ENCODE results near the gene PRRG4.
"Not testable (repeated sequence)": the region's sequence is repeated elsewhere in the genome, so short reads cannot be mapped to it uniquely, and the experiment has no call there.

PRRG4 gene

GRCh38 chr11:32874132-32874531, 44.4 kb downstream of the PRRG4 start:
- H2AFZ ChIP-seq (ENCODE audit: low read depth, low read length): no peak overlapping the region
- no peak overlapping the region for H3K4me3 ChIP-seq (ENCODE audit: low read length)

GRCh38 chr11:32881286-32881685, 51.6 kb downstream of the PRRG4 start:
- no peak overlapping the region for H2AFZ ChIP-seq (ENCODE audit: low read depth, low read length)
- no peaks in the 10 kb centered on the region for H3K9me3 ChIP-seq (ENCODE audit: low read length)
- no peak overlapping the region for H3K4me3 ChIP-seq (ENCODE audit: low read length)
- no peaks in the 10 kb centered on the region for H3K36me3 ChIP-seq (ENCODE audit: insufficient read depth, low read length)
- H3K4me1 ChIP-seq (ENCODE audit: insufficient read depth, low read length): no peaks in the 10 kb centered on the region
- H3K27me3 ChIP-seq (ENCODE audit: insufficient read depth, low read length): peaks cover 3% of the 10 kb centered on the region

More at GRCh38 chr11:32874132-32874531, 44.4 kb downstream of the PRRG4 start:
- peaks cover 5% of the 10 kb centered on the region for H3K27me3 ChIP-seq (ENCODE audit: insufficient read depth, low read length)
- no peaks in the 10 kb centered on the region for H3K4me1 ChIP-seq (ENCODE audit: insufficient read depth, low read length)
- no peaks in the 10 kb centered on the region for H3K36me3 ChIP-seq (ENCODE audit: insufficient read depth, low read length)
- H3K9me3 ChIP-seq (ENCODE audit: low read length): no peaks in the 10 kb centered on the region

DNA sequence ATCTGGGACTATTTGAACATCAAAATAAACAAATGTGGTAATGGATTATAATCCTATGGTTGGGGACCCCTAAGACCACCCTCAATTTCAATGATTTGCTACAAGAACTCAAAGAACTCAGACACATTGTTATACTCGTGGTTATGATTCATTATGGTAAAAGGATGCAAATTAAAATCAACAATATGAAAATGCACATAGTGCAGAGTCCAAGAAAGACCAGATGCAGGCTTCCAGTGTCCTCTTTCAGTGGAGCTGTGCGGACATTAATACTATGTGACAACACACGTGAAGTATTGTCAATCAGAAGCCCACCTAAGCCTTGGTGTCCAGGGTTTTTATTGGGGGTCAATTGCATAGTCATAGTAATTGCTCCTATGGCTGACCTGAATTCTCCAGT, 53.7 kb downstream of the PRRG4 start:
- no peaks in the 10 kb centered on the region for H3K36me3 ChIP-seq (ENCODE audit: insufficient read depth, low read length)
- H3K4me1 ChIP-seq (ENCODE audit: insufficient read depth, low read length): peaks cover 7% of the 10 kb centered on the region
- peaks cover 3% of the 10 kb centered on the region for H3K27me3 ChIP-seq (ENCODE audit: insufficient read depth, low read length)
- no peak overlapping the region for H2AFZ ChIP-seq (ENCODE audit: low read depth, low read length)
- H3K4me3 ChIP-seq (ENCODE audit: low read length): no peak overlapping the region
- peaks cover 2% of the 10 kb centered on the region for H3K9me3 ChIP-seq (ENCODE audit: low read length)

DNA sequence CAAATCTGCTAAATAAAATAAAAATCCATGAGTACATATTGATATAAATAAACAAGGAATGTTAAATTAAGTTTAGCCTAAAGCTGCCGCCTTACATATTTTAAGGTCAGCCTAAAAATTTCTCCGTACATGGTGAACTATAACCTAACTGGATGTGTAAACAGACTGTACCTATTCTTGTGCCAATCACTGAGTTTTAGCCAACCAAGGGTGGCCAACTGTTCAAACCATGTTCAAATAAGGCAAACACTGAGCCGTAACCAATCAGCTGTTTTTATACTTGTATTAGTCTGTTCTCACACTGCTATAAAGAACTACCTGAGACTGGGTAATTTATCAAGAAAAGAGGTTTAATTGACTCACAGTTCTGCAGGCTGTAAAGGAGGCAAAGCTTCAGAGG, 54.3 kb downstream of the PRRG4 start:
- peaks cover 1% of the 10 kb centered on the region for H3K27me3 ChIP-seq (ENCODE audit: insufficient read depth, low read length)

DNA sequence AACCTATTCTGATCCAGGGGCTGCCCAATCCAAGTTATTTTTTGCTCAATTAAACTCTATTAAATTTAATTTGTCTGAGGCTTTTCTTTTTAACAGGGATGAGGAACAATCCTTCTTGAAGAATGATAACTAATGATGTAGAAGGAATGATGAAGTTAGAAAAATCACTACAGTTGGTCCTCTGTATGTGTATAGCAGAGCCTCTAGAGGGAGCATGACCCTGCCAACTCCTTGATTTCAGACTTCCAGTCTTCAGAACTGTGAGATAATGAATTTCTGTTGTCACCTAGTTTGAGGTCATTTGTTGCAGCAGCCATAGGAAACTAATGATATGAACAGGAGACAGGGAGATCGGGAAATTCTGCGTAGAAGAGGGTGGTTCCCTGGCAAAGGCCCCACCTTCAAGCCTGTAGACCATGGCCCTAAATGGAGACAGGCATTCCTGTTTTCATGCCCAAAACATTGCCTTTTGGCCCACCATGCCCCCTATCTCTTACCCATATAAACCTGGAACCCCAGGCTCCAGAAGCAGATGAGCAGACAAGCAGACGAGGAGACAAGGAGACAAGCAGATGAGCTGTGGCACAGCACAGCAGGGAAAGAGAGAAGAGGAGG, 55.1 kb downstream of the PRRG4 start:
- Histone ChIP-seq H3K9me3 (ENCODE audit: low read length) (peaks cover 2% of the 10 kb centered on the region), H3K4me1 (ENCODE audit: insufficient read depth, low read length) (peaks cover 7% of the 10 kb centered on the region)

More for the DNA sequence above, 54.3 kb downstream of the PRRG4 start:
- no peak overlapping the region for H2AFZ ChIP-seq (ENCODE audit: low read depth, low read length)
- peaks cover 7% of the 10 kb centered on the region for H3K4me1 ChIP-seq (ENCODE audit: insufficient read depth, low read length)
- peaks cover 2% of the 10 kb centered on the region for H3K9me3 ChIP-seq (ENCODE audit: low read length)
- H3K36me3 ChIP-seq (ENCODE audit: insufficient read depth, low read length): no peaks in the 10 kb centered on the region
- H3K4me3 ChIP-seq (ENCODE audit: low read length): no peak overlapping the region

GRCh38 chr11:32885556-32885955, 55.8 kb downstream of the PRRG4 start:
- Histone ChIP-seq H3K36me3 (ENCODE audit: insufficient read depth, low read length) (no peaks in the 10 kb centered on the region), H3K27me3 (ENCODE audit: insufficient read depth, low read length) (no peaks in the 10 kb centered on the region), H3K4me3 (ENCODE audit: low read length) (no peak overlapping the region), H3K4me1 (ENCODE audit: insufficient read depth, low read length) (peaks cover 7% of the 10 kb centered on the region), H2AFZ (ENCODE audit: low read depth, low read length) (no peak overlapping the region), H3K9me3 (ENCODE audit: low read length) (peaks cover 2% of the 10 kb centered on the region)

More for the DNA sequence above, 55.1 kb downstream of the PRRG4 start:
- Histone ChIP-seq H3K36me3 (ENCODE audit: insufficient read depth, low read length) (no peaks in the 10 kb centered on the region), H3K4me3 (ENCODE audit: low read length) (no peak overlapping the region), H2AFZ (ENCODE audit: low read depth, low read length) (no peak overlapping the region), H3K27me3 (ENCODE audit: insufficient read depth, low read length) (no peaks in the 10 kb centered on the region)

- Histone ChIP-seq H3K4me3 (ENCODE audit: low read length) (no peak overlapping the region), H3K36me3 (ENCODE audit: insufficient read depth, low read length) (no peaks in the 10 kb centered on the region), H3K27me3 (ENCODE audit: insufficient read depth, low read length) (no peaks in the 10 kb centered on the region), H2AFZ (ENCODE audit: low read depth, low read length) (no peak overlapping the region), H3K4me1 (ENCODE audit: insufficient read depth, low read length) (peaks cover 8% of the 10 kb centered on the region), H3K9me3 (ENCODE audit: low read length) (peaks cover 2% of the 10 kb centered on the region)
These were observed 56.5 kb downstream of the PRRG4 start for GRCh38 chr11:32886180-32886579.

- H2AFZ ChIP-seq (ENCODE audit: low read depth, low read length); H3K9me3 ChIP-seq (ENCODE audit: low read length); H3K36me3 ChIP-seq (ENCODE audit: insufficient read depth, low read length); H3K4me3 ChIP-seq (ENCODE audit: low read length); H3K27me3 ChIP-seq (ENCODE audit: insufficient read depth, low read length): not testable (repeated sequence)
- peaks cover 18% of the 10 kb centered on the region for H3K4me1 ChIP-seq (ENCODE audit: insufficient read depth, low read length)
These were observed 58.1 kb downstream of the PRRG4 start for GRCh38 chr11:32887707-32888383.

GRCh38 chr11:32888384-32888710, 58.6 kb downstream of the PRRG4 start:
- peaks cover 18% of the 10 kb centered on the region for H3K4me1 ChIP-seq (ENCODE audit: insufficient read depth, low read length)
- not testable (repeated sequence) for H3K27me3 ChIP-seq (ENCODE audit: insufficient read depth, low read length); H3K4me3 ChIP-seq (ENCODE audit: low read length); H2AFZ ChIP-seq (ENCODE audit: low read depth, low read length); H3K36me3 ChIP-seq (ENCODE audit: insufficient read depth, low read length); H3K9me3 ChIP-seq (ENCODE audit: low read length)

DNA sequence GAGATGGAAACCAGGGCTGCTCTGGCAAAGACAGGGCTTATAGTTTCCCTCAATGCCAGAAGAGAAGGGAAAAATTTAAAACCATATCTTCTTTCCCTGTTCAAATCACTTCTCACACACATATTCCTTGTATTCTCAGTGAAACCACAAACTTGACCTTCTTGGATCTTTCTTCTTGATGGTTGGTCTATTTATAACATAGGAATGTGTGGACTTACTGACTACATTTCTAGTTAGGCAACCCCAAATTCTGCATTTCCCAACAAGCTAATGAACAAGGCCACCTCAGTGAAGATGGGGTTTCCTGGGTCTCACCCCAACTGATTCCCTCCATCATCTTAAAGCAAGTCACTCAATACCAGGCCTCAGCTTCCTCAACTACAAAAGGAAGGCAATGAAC, 59.1 kb downstream of the PRRG4 start:
- no peak overlapping the region for H2AFZ ChIP-seq (ENCODE audit: low read depth, low read length)
- peaks cover 2% of the 10 kb centered on the region for H3K9me3 ChIP-seq (ENCODE audit: low read length)
- no peaks in the 10 kb centered on the region for H3K27me3 ChIP-seq (ENCODE audit: insufficient read depth, low read length)
- peaks cover 18% of the 10 kb centered on the region for H3K4me1 ChIP-seq (ENCODE audit: insufficient read depth, low read length)
- no peak overlapping the region for H3K4me3 ChIP-seq (ENCODE audit: low read length)
- H3K36me3 ChIP-seq (ENCODE audit: insufficient read depth, low read length): no peaks in the 10 kb centered on the region

DNA sequence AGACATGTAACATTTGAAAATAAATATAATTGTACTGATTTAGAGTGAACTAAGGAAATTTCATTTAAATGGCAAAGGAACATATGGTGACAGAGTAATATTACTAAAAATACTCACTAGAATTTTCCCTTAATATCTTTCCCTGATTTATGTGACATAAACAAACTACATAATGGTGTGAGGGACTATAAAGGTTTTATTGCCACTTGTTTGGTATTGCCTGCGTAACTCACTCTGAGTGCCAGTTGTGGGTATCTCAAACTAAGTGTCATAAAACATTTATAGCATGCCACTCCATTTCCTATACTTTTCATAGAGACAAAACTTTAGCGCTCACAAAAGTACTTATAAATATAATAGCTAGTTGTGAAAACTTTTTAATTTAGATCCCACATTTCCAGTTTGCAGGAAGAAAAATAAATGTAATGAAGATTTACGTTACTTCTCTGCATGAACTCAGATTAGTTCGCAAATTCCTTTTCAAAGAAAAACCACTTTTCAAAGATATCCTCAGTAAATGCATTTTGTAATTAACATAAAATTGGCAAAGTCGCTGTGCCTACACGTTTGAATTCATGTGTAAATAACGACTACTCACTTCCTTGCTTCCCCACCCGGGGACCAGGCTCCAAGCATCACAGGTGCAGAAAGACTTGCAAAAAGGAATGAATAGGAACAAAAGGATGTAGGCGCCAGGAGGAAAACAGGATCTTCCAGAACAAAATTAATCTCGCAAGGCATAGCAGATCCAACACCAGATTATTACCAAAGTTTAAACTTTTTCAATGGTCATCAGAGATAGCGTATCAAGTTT, 61.3 kb downstream of the PRRG4 start:
- H2AFZ ChIP-seq (ENCODE audit: low read depth, low read length): no peak overlapping the region
- H3K4me1 ChIP-seq (ENCODE audit: insufficient read depth, low read length): peaks cover 32% of the 10 kb centered on the region
- H3K4me3 ChIP-seq (ENCODE audit: low read length): peak overlapping the region; percentile 97
- peaks cover 2% of the 10 kb centered on the region for H3K9me3 ChIP-seq (ENCODE audit: low read length)
- H3K27me3 ChIP-seq (ENCODE audit: insufficient read depth, low read length): no peaks in the 10 kb centered on the region
- H3K36me3 ChIP-seq (ENCODE audit: insufficient read depth, low read length): no peaks in the 10 kb centered on the region

GRCh38 chr11:32891657-32892354, 62.1 kb downstream of the PRRG4 start:
- Histone ChIP-seq H2AFZ (ENCODE audit: low read depth, low read length) (peak overlapping the region; percentile 100), H3K36me3 (ENCODE audit: insufficient read depth, low read length) (no peaks in the 10 kb centered on the region), H3K27me3 (ENCODE audit: insufficient read depth, low read length) (no peaks in the 10 kb centered on the region), H3K9me3 (ENCODE audit: low read length) (peaks cover 2% of the 10 kb centered on the region), H3K4me1 (ENCODE audit: insufficient read depth, low read length) (peaks cover 29% of the 10 kb centered on the region), H3K4me3 (ENCODE audit: low read length) (peak overlapping the region; percentile 97)
